ENCODE data around the gene CLEC18A. TPM values are rescaled to one million over a fixed set of nuclear protein-coding genes. Genes with fewer than 3 reads are reported as not detected.

The CLEC18A gene
- total RNA-seq, 1 experiment from 2014 or later: 1.6 TPM

GRCh38 chr16:69906838-69907401 is 44.2 kb upstream of the CLEC18A start:
- peaks cover 14 to 25% (median 19%) of the 10 kb centered on the region in 3 experiments; a peak in 6 of 7 replicates for H3K36me3 Mint-ChIP-seq (ENCODE audit: insufficient read depth in 1 of 3, low read depth in 3 of 3)
- no CpG with 5 or more reads among the region's 6 CpGs for WGBS (ENCODE audit: extremely low coverage, insufficient read length, low lambda C conversion rate)
- H2AK5ac ChIP-seq (ENCODE audit: insufficient read length, low read length): no peak overlapping the region
- H4K8ac ChIP-seq (replicated peaks; ENCODE audit: insufficient read length, low read depth, low read length): no peak overlapping the region
- H3T11ph ChIP-seq (ENCODE audit: low read length): no peak overlapping the region
- H4K91ac ChIP-seq (ENCODE audit: insufficient read length, low read depth, low read length): no peak overlapping the region
- no peak for TF ChIP-seq CTCF (conservative IDR thresholded peaks at IDR 0.05)
- no peak overlapping the region for H3K27ac ChIP-seq (ENCODE audit: insufficient read length, low read depth, low read length)
- no peak overlapping the region for H2BK12ac ChIP-seq (ENCODE audit: insufficient read length, low read depth, low read length)
- peaks cover 8 to 12% of the 10 kb centered on the region in 2 experiments for H3K4me1 Mint-ChIP-seq
- no peaks in the 10 kb centered on the region for H3K27me3 Mint-ChIP-seq (ENCODE audit: low read depth)
- no peaks in the 10 kb centered on the region for H3K4me1 ChIP-seq (ENCODE audit: insufficient read depth, low read length)
- H2BK5ac ChIP-seq (ENCODE audit: insufficient read length, low read length): no peak overlapping the region
- H2BK120ac ChIP-seq (ENCODE audit: low read depth, low read length, poor library complexity, severe bottlenecking): no peak overlapping the region
- no peak overlapping the region for H3K4me2 ChIP-seq (ENCODE audit: insufficient read depth, insufficient read length, low read length)
- H3K56ac ChIP-seq (ENCODE audit: insufficient read length, low read depth, low read length): no peak overlapping the region
- no peak overlapping the region for H3K9ac ChIP-seq (ENCODE audit: extremely low read depth, insufficient read length, low read length)
- H2BK20ac ChIP-seq (ENCODE audit: low read depth, low read length, poor library complexity, severe bottlenecking): no peak overlapping the region
- no peaks in the 10 kb centered on the region for H3K79me1 ChIP-seq (ENCODE audit: insufficient read depth, low read depth, low read length, poor library complexity, severe bottlenecking)
- DNase-seq: no peak
- H3K27ac Mint-ChIP-seq: no peak overlapping the region
- no peaks in the 10 kb centered on the region for H3K9me3 ChIP-seq (ENCODE audit: control insufficient read depth, low read depth, low read length)
- no peaks in the 10 kb centered on the region for H3K27me3 ChIP-seq (ENCODE audit: insufficient read depth, low read length)
- no peaks in the 10 kb centered on the region for H3K23me2 ChIP-seq (ENCODE audit: insufficient read length, low read depth, low read length, poor library complexity, severe bottlenecking)
- H3K23ac ChIP-seq (ENCODE audit: insufficient read length, low read depth, low read length): no peak overlapping the region
- H4K20me1 ChIP-seq (ENCODE audit: control insufficient read depth, insufficient read depth, insufficient read length): no peaks in the 10 kb centered on the region
- H3K9me3 Mint-ChIP-seq: no peaks in the 10 kb centered on the region; a peak in 1 of 5 replicates
- H2BK15ac ChIP-seq (ENCODE audit: low read depth, low read length): no peak overlapping the region
- no peak overlapping the region for H4K5ac ChIP-seq (ENCODE audit: insufficient read length, low read depth, low read length)
- H3K14ac ChIP-seq (ENCODE audit: insufficient read depth, low read length): no peak overlapping the region
- no peak overlapping the region for H3K4me3 Mint-ChIP-seq
- H3K79me2 ChIP-seq (ENCODE audit: insufficient read depth, low read length): no peaks in the 10 kb centered on the region
- H3K18ac ChIP-seq (ENCODE audit: insufficient read length, low read depth, low read length): no peak overlapping the region
- H3K4ac ChIP-seq (ENCODE audit: low read depth, low read length): no peak overlapping the region
- no peak overlapping the region for H2AFZ ChIP-seq (ENCODE audit: low read length)
